ENCODE results near the gene MSRB3.

Gene MSRB3

GRCh38 chr12:65459545-65459944 is 181.1 kb downstream of the MSRB3 start:
- no peaks in the 10 kb centered on the region for H3K27me3 ChIP-seq (replicated peaks; ENCODE audit: control insufficient read depth, insufficient read depth, low read length)
- DNase-seq (ENCODE audit: extremely low read depth, insufficient read length): no peak
- TF ChIP-seq CTCF (IDR thresholded peaks at IDR 0.05; ENCODE audit: insufficient read depth, low read length, poor library complexity, severe bottlenecking): no peak
- H3K4me3 ChIP-seq (replicated peaks; ENCODE audit: low read depth, low read length): no peak overlapping the region
- H3K36me3 ChIP-seq (ENCODE audit: control insufficient read depth, insufficient read depth, low read length): no peaks in the 10 kb centered on the region

GRCh38 chr12:65460063-65460462 is 181.6 kb downstream of the MSRB3 start:
- no peak for TF ChIP-seq CTCF (IDR thresholded peaks at IDR 0.05; ENCODE audit: insufficient read depth, low read length, poor library complexity, severe bottlenecking)
- H3K4me3 ChIP-seq (replicated peaks; ENCODE audit: low read depth, low read length): no peak overlapping the region
- DNase-seq (ENCODE audit: extremely low read depth, insufficient read length): no peak
- no peaks in the 10 kb centered on the region for H3K27me3 ChIP-seq (replicated peaks; ENCODE audit: control insufficient read depth, insufficient read depth, low read length)
- H3K36me3 ChIP-seq (ENCODE audit: control insufficient read depth, insufficient read depth, low read length): no peaks in the 10 kb centered on the region

GRCh38 chr12:65461017-65461416 is 182.5 kb downstream of the MSRB3 start:
- Histone ChIP-seq H3K36me3 (ENCODE audit: control insufficient read depth, insufficient read depth, low read length) (no peaks in the 10 kb centered on the region), H3K27me3 (replicated peaks; ENCODE audit: control insufficient read depth, insufficient read depth, low read length) (no peaks in the 10 kb centered on the region), H3K4me3 (replicated peaks; ENCODE audit: low read depth, low read length) (no peak overlapping the region)
- no peak for DNase-seq (ENCODE audit: extremely low read depth, insufficient read length)
- TF ChIP-seq CTCF (IDR thresholded peaks at IDR 0.05; ENCODE audit: insufficient read depth, low read length, poor library complexity, severe bottlenecking): no peak

DNA sequence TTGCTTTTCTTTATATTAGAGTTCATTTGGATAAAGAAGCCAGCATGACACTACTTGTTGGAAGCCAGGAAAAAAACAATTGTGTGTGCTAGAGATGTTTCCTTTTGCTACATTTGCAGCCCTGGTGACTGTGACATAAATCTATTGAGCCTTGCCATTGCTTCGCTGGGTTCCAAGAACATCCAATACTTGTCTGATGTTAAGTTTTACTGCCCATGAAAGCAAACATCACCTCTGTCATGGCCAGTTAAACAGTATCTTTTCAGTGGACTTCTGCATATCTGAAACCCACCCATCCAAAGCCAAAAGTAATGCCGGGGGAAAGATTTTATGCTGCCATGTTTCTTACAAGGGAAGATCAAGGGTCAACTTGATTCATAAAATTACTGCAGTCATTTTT is 184.0 kb downstream of the MSRB3 start:
- no peak for DNase-seq (ENCODE audit: extremely low read depth, insufficient read length)
- H3K27me3 ChIP-seq (replicated peaks; ENCODE audit: control insufficient read depth, insufficient read depth, low read length): no peaks in the 10 kb centered on the region
- TF ChIP-seq CTCF (IDR thresholded peaks at IDR 0.05; ENCODE audit: insufficient read depth, low read length, poor library complexity, severe bottlenecking): no peak
- no peak overlapping the region for H3K4me3 ChIP-seq (replicated peaks; ENCODE audit: low read depth, low read length)
- H3K36me3 ChIP-seq (ENCODE audit: control insufficient read depth, insufficient read depth, low read length): no peaks in the 10 kb centered on the region

DNA sequence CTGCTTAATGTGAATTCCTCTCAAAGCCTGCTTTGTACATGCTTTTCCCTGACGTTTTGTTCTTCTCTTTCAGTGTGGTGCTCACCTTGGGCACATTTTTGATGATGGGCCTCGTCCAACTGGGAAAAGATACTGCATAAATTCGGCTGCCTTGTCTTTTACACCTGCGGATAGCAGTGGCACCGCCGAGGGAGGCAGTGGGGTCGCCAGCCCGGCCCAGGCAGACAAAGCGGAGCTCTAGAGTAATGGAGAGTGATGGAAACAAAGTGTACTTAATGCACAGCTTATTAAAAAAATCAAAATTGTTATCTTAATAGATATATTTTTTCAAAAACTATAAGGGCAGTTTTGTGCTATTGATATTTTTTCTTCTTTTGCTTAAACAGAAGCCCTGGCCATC is 184.6 kb downstream of the MSRB3 start:
- no peak for DNase-seq (ENCODE audit: extremely low read depth, insufficient read length)
- no peaks in the 10 kb centered on the region for H3K27me3 ChIP-seq (replicated peaks; ENCODE audit: control insufficient read depth, insufficient read depth, low read length)
- TF ChIP-seq CTCF (IDR thresholded peaks at IDR 0.05; ENCODE audit: insufficient read depth, low read length, poor library complexity, severe bottlenecking): no peak
- no peaks in the 10 kb centered on the region for H3K36me3 ChIP-seq (ENCODE audit: control insufficient read depth, insufficient read depth, low read length)
- no peak overlapping the region for H3K4me3 ChIP-seq (replicated peaks; ENCODE audit: low read depth, low read length)

GRCh38 chr12:65463611-65464010 is 185.1 kb downstream of the MSRB3 start:
- DNase-seq (ENCODE audit: extremely low read depth, insufficient read length): no peak
- Histone ChIP-seq H3K27me3 (replicated peaks; ENCODE audit: control insufficient read depth, insufficient read depth, low read length) (no peaks in the 10 kb centered on the region), H3K4me3 (replicated peaks; ENCODE audit: low read depth, low read length) (no peak overlapping the region), H3K36me3 (ENCODE audit: control insufficient read depth, insufficient read depth, low read length) (no peaks in the 10 kb centered on the region)
- no peak for TF ChIP-seq CTCF (IDR thresholded peaks at IDR 0.05; ENCODE audit: insufficient read depth, low read length, poor library complexity, severe bottlenecking)

Data from GM06990 (cell line).